CD14-positive monocyte (primary cell): Measurements from ENCODE around the gene GSTO2. TPM values are rescaled to one million over a fixed set of nuclear protein-coding genes. Genes with fewer than 3 reads are reported as not detected.

ENCODE experiments used
- DNase-seq, 3 donors: peaks; one replicate each; pipeline ENCODE4 v3.0.0-alpha.2; 2011 to 2022
- H2AFZ ChIP-seq: 2 replicates; pipeline ENCODE4 v1.6.0; 2012; ENCODE audit warnings: mild to moderate bottlenecking, low read depth, low read length, inconsistent platforms; ENCODE audit not compliant: insufficient read depth, poor library complexity, severe bottlenecking
- H3K27ac ChIP-seq, 2 donors: 1 replicate in 1 of 2; 2 replicates in 1 of 2; pipeline ENCODE4 v1.5.1; 2012 to 2013; ENCODE audit warnings: low read length in 2 of 2, control low read depth in 1 of 2, inconsistent platforms in 1 of 2, low read depth in 1 of 2, mild to moderate bottlenecking in 1 of 2
- H3K27me3 ChIP-seq, 2 donors: one replicate each; pipeline versions ENCODE4 v1.6.0 to v1.6.1; 2011 to 2013; ENCODE audit warnings: low read length in 2 of 2; ENCODE audit not compliant: control insufficient read depth in 2 of 2, insufficient read depth in 2 of 2
- H3K36me3 ChIP-seq, 2 donors: replicated peaks in 1 of 2; 1 replicate in 1 of 2; 2 replicates in 1 of 2; pipeline versions ENCODE4 v1.5.1 to v1.6.1; 2012 to 2013; ENCODE audit warnings: low read length in 2 of 2, control low read depth in 1 of 2, inconsistent platforms in 1 of 2, mild to moderate bottlenecking in 1 of 2; ENCODE audit not compliant: insufficient read depth in 2 of 2, control insufficient read depth in 1 of 2
- H3K4me1 ChIP-seq, 2 donors: 1 replicate in 1 of 2; 2 replicates in 1 of 2; pipeline versions ENCODE4 v1.5.1 to v1.6.1; 2012 to 2013; ENCODE audit warnings: low read length in 2 of 2, control low read depth in 1 of 2, inconsistent platforms in 1 of 2, mild to moderate bottlenecking in 1 of 2, moderate library complexity in 1 of 2; ENCODE audit not compliant: insufficient read depth in 2 of 2, control insufficient read depth in 1 of 2
- H3K4me2 ChIP-seq: replicated peaks from 2 replicates; pipeline ENCODE3; 2012; ENCODE audit warnings: low read length, moderate library complexity, mild to moderate bottlenecking; ENCODE audit not compliant: poor library complexity, severe bottlenecking; ENCODE audit errors: extremely low read depth
- H3K4me3 ChIP-seq, 3 experiments: fragments of 200-600 bp in 1 of 3; sonication (generic) in 1 of 3; replicated peaks in 1 of 3; 1 replicate in 2 of 3; 2 replicates in 1 of 3; pipeline ENCODE4 v1.5.1; 2011 to 2013; ENCODE audit warnings: low read length in 3 of 3, mild to moderate bottlenecking in 3 of 3, control low read depth in 2 of 3, low read depth in 2 of 3, inconsistent platforms in 1 of 3, moderate library complexity in 1 of 3
- H3K79me2 ChIP-seq: 2 replicates; pipeline ENCODE4 v1.6.0; 2012; ENCODE audit warnings: mild to moderate bottlenecking, control low read depth, inconsistent platforms, low read length, moderate library complexity; ENCODE audit not compliant: insufficient read depth
- H3K9ac ChIP-seq: 2 replicates; pipeline ENCODE4 v1.6.0; 2017; ENCODE audit warnings: low read length, mild to moderate bottlenecking; ENCODE audit not compliant: insufficient read depth, poor library complexity, severe bottlenecking
- H3K9me3 ChIP-seq, 2 donors: replicated peaks in 1 of 2; 1 replicate in 1 of 2; 2 replicates in 1 of 2; pipeline versions ENCODE4 v1.5.1 to v1.6.1; 2012 to 2013; ENCODE audit warnings: low read length in 2 of 2, control low read depth in 1 of 2; ENCODE audit not compliant: control insufficient read depth in 1 of 2, insufficient read depth in 1 of 2
- H4K20me1 ChIP-seq: 2 replicates; pipeline ENCODE4 v1.6.0; 2012; ENCODE audit warnings: mild to moderate bottlenecking, low read length, control low read depth, moderate library complexity; ENCODE audit not compliant: insufficient read depth
- H3K27ac Mint-ChIP-seq, 7 donors: one replicate each; pipeline ENCODE4 v1.8.0; 2020; ENCODE audit warnings: mild to moderate bottlenecking in 7 of 7, mixed read lengths in 7 of 7, moderate library complexity in 6 of 7, inconsistent platforms in 2 of 7
- H3K27me3 Mint-ChIP-seq, 3 donors: one replicate each; pipeline ENCODE4 v1.8.0; 2021 to 2022; ENCODE audit warnings: low read depth in 3 of 3, mild to moderate bottlenecking in 3 of 3, mixed read lengths in 3 of 3, moderate library complexity in 3 of 3, inconsistent platforms in 1 of 3
- H3K36me3 Mint-ChIP-seq, 2 donors: one replicate each; pipeline ENCODE4 v1.8.0; 2020; ENCODE audit warnings: mixed read lengths in 2 of 2, inconsistent platforms in 1 of 2, mild to moderate bottlenecking in 1 of 2
- H3K4me1 Mint-ChIP-seq: one replicate; pipeline ENCODE4 v1.8.0; 2020; ENCODE audit warnings: mild to moderate bottlenecking, mixed read lengths
- H3K4me3 Mint-ChIP-seq, 2 donors: one replicate each; pipeline ENCODE4 v1.8.0; 2020; ENCODE audit warnings: mild to moderate bottlenecking in 2 of 2, mixed read lengths in 2 of 2, moderate library complexity in 1 of 2
- H3K9me3 Mint-ChIP-seq, 7 donors: one replicate each; pipeline ENCODE4 v1.8.0; 2020 to 2022; ENCODE audit warnings: mixed read lengths in 7 of 7, mild to moderate bottlenecking in 6 of 7, moderate library complexity in 6 of 7, inconsistent platforms in 2 of 7
- WGBS: methylation state at CpG from one replicate; pipeline ENCODE4 v1.1.5; 2013; ENCODE audit warnings: missing lambda C conversion rate; ENCODE audit not compliant: insufficient coverage; 5-methylcytosine and 5-hydroxymethylcytosine counted together
- intact Hi-C, 2 donors: fragments of 100-400 bp; cut with micrococcal nuclease; formaldehyde crosslinking; loops; one replicate each; pipeline versions ENCODE4 v1.15.0 to v1.15.1; 2023
- polyA plus RNA-seq, 3 donors: library from polyadenylated mRNA; depleted of rRNA in 1 of 3; unstranded in 2 of 3; stranded (reverse) in 1 of 3; fragments of 300-500 nt in 2 of 3; fragments of >200 nt in 1 of 3; fragmentation: Illumina TruSeq in 2 of 3; gene quantifications; 1 replicate in 2 of 3; 2 replicates in 1 of 3; pipeline ENCODE4 v1.2.3, GENCODE V29; 2012 to 2021
- TF ChIP-seq, protein P1 (sequence below): fragments of 200-600 bp; IDR thresholded peaks from one replicate; pipeline ENCODE4 v1.8.0; 2022; ENCODE audit warnings: antibody characterized with exemption, mild to moderate bottlenecking

Gene GSTO2
- polyA plus RNA-seq, 3 donors: 0.16 to 0.26 TPM; not detected in 1

DNA sequence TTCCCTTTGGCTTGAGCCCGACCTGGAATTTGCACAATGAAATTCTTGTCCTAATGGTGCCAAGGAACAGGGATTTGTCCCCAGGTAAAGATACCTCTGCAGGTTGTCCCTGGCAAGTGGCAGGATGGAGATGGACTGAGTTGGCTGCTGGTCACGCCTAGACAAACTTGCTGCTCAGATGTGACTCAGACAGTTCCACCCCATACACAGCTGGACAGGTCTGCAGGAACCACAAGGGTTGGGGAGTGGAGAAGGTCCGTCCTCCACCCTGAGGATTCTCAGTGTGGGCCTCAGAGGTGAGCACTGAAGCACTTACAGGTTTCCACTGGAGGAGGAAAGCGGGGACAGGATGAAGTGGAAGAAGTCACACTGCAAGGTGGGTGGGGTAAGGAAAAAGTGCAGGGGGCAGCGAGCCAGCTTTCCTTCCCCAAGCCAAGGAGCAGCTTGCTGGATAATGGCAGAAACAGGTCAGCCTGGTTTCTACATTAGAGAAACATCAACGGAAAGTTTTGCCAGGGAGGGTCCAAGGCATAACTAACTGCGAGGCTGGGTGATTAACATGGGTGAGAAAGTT lies 48.8 kb downstream of the GSTO2 start:
- H3K4me1 ChIP-seq: peaks cover 45 to 56% of the 10 kb centered on the region in 2 donors
- intact Hi-C loops: no loop called here
- H3K79me2 ChIP-seq: peaks cover 100% of the 10 kb centered on the region
- H2AFZ ChIP-seq: no peak overlapping the region
- H3K4me2 ChIP-seq: no peak overlapping the region
- H3K4me1 Mint-ChIP-seq: peaks cover 60% of the 10 kb centered on the region
- H3K36me3 ChIP-seq: peaks cover 36 to 56% of the 10 kb centered on the region in 2 donors
- no peak for DNase-seq
- no peak overlapping the region for H3K9ac ChIP-seq
- H4K20me1 ChIP-seq: peaks cover 100% of the 10 kb centered on the region
- WGBS: 96% methylated on average over 4 of the region's 7 CpGs
- peak overlapping the region in 6 of 7 donors; percentile 33 to 86 (median 64) for H3K27ac Mint-ChIP-seq
- H3K4me3 ChIP-seq: no peak overlapping the region
- H3K9me3 Mint-ChIP-seq: peaks cover 0 to 2% (median 0%) of the 10 kb centered on the region in 7 donors
- no peak overlapping the region for H3K4me3 Mint-ChIP-seq
- peaks cover 52 to 79% of the 10 kb centered on the region in 2 donors for H3K36me3 Mint-ChIP-seq
- H3K27me3 Mint-ChIP-seq: peaks cover 0 to 1% (median 0%) of the 10 kb centered on the region in 3 donors
- H3K27ac ChIP-seq: peak overlapping the region in 1 of 2 donors; percentile 39
- TF ChIP-seq, protein P1, sequence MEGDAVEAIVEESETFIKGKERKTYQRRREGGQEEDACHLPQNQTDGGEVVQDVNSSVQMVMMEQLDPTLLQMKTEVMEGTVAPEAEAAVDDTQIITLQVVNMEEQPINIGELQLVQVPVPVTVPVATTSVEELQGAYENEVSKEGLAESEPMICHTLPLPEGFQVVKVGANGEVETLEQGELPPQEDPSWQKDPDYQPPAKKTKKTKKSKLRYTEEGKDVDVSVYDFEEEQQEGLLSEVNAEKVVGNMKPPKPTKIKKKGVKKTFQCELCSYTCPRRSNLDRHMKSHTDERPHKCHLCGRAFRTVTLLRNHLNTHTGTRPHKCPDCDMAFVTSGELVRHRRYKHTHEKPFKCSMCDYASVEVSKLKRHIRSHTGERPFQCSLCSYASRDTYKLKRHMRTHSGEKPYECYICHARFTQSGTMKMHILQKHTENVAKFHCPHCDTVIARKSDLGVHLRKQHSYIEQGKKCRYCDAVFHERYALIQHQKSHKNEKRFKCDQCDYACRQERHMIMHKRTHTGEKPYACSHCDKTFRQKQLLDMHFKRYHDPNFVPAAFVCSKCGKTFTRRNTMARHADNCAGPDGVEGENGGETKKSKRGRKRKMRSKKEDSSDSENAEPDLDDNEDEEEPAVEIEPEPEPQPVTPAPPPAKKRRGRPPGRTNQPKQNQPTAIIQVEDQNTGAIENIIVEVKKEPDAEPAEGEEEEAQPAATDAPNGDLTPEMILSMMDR: no peak
- H3K27me3 ChIP-seq: no peaks in the 10 kb centered on the region
- no peaks in the 10 kb centered on the region for H3K9me3 ChIP-seq

DNA sequence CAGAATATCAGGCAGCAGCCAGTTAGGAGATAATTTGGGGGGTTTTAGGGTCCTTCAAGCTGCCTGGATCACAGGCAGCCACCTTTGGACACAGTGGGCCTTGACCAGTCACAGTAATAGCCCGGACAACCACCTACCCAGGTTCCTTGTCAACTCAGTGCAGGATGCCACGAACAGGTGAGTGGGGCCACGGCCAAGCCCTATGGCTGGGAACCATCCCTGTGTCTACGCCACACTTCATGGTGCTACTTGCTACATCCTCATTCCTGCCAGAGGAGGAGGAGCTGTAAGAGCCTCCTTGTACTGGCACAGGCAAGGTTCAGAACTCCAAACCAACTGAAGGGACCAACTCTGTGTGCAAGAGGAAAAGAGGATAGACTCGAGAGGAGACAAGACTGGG lies 49.3 kb downstream of the GSTO2 start:
- H3K4me1 ChIP-seq: peaks cover 50 to 57% of the 10 kb centered on the region in 2 donors
- no peaks in the 10 kb centered on the region for H3K27me3 ChIP-seq
- peak overlapping the region in 1 of 2 donors; percentile 39 for H3K27ac ChIP-seq
- no peak overlapping the region for H3K4me2 ChIP-seq
- no peak for DNase-seq
- no peak overlapping the region for H3K4me3 ChIP-seq
- Mint-ChIP-seq H3K9me3 (peaks cover 0 to 2% (median 0%) of the 10 kb centered on the region in 7 donors), H3K4me3 (no peak overlapping the region), H3K27ac (peak overlapping the region in 4 of 7 donors; percentile 12 to 86 (median 37)), H3K4me1 (peaks cover 62% of the 10 kb centered on the region), H3K36me3 (peaks cover 49 to 77% of the 10 kb centered on the region in 2 donors), H3K27me3 (peaks cover 0 to 1% (median 0%) of the 10 kb centered on the region in 3 donors)
- peaks cover 31 to 51% of the 10 kb centered on the region in 2 donors for H3K36me3 ChIP-seq
- peaks cover 100% of the 10 kb centered on the region for H4K20me1 ChIP-seq
- no peak overlapping the region for H2AFZ ChIP-seq
- H3K9me3 ChIP-seq: no peaks in the 10 kb centered on the region
- TF ChIP-seq, protein P1: no peak
- H3K79me2 ChIP-seq: peaks cover 100% of the 10 kb centered on the region
- H3K9ac ChIP-seq: no peak overlapping the region
- WGBS: 84% methylated on average over 3 of the region's 5 CpGs
- intact Hi-C loops: no loop called here
